NB4 (cell line): Measurements from ENCODE around the gene WDR19.

Source experiments
- CTCF ChIP-seq: IDR thresholded peaks from one replicate; pipeline ENCODE4 v1.5.1; 2012; ENCODE audit warnings: low read depth, low read length
- POLR2A ChIP-seq: IDR thresholded peaks from 2 replicates; pipeline ENCODE4 v1.6.1; 2011; ENCODE audit warnings: mild to moderate bottlenecking; ENCODE audit not compliant: insufficient read length; ENCODE audit errors: extremely low read depth

DNA sequence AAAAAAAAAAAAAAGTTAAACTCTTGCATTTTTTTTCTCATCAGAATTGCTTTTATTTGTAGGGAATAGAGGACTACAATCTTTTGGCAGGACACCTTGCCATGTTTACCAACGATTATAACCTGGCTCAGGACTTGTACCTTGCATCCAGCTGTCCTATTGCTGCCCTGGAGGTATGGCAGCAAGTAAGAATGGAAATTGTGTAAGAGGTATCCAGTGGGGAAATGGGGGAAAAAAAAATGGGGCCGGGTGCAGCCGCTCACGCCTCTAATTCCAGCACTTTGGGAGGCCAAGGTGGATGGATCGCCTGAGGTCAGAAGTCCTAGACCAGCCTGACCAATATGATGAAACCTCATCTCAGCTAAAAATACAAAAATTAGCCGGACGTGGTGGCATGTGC, 49.8 kb downstream of the WDR19 start:
- TF ChIP-seq CTCF = no peak
- TF ChIP-seq POLR2A = no peak
